Neuronal stem cell (in vitro differentiated cells): ENCODE data around the gene TF.

Experiments
- DNase-seq: peaks from one replicate; pipeline ENCODE4 v3.0.0-alpha.2; 2013; ENCODE audit warnings: low spot score
- H2AFZ ChIP-seq: one replicate; pipeline ENCODE4 v1.6.1; 2013; ENCODE audit warnings: mild to moderate bottlenecking, low read length, inconsistent platforms
- H2AK5ac ChIP-seq: 2 replicates; pipeline ENCODE4 v1.6.1; 2013; ENCODE audit warnings: low read depth, mild to moderate bottlenecking, inconsistent platforms, low read length, moderate library complexity, mixed read lengths
- H2BK120ac ChIP-seq: 2 replicates; pipeline ENCODE4 v1.6.1; 2013; ENCODE audit warnings: low read depth, mild to moderate bottlenecking, inconsistent platforms, low read length, moderate library complexity, mixed read lengths
- H2BK12ac ChIP-seq: one replicate; pipeline ENCODE4 v1.6.1; 2013; ENCODE audit warnings: low read length, inconsistent platforms
- H2BK15ac ChIP-seq: 2 replicates; pipeline ENCODE4 v1.6.1; 2013; ENCODE audit warnings: mild to moderate bottlenecking, low read length, inconsistent platforms, mixed read lengths
- H2BK5ac ChIP-seq: one replicate; pipeline ENCODE4 v1.6.1; 2013; ENCODE audit warnings: inconsistent platforms, mild to moderate bottlenecking, low read length, moderate library complexity
- H3K14ac ChIP-seq: one replicate; pipeline ENCODE4 v1.6.1; 2013; ENCODE audit warnings: low read length, inconsistent platforms
- H3K18ac ChIP-seq: 2 replicates; pipeline ENCODE4 v1.6.1; 2013; ENCODE audit warnings: low read length, inconsistent platforms
- H3K23ac ChIP-seq: 2 replicates; pipeline ENCODE4 v1.6.1; 2013; ENCODE audit warnings: low read depth, mild to moderate bottlenecking, mixed read lengths, low read length, inconsistent platforms; ENCODE audit not compliant: poor library complexity
- H3K27ac ChIP-seq: replicated peaks from 3 replicates; pipeline ENCODE4 v1.5.1; 2013; ENCODE audit warnings: low read length, inconsistent platforms
- H3K27me3 ChIP-seq, 3 experiments: 2 replicates each; pipeline ENCODE4 v1.6.1; 2013; ENCODE audit warnings: low read length in 3 of 3, mild to moderate bottlenecking in 2 of 3, inconsistent platforms in 1 of 3, low read depth in 1 of 3, mixed read lengths in 1 of 3, moderate library complexity in 1 of 3; ENCODE audit not compliant: control insufficient read depth in 3 of 3, insufficient read depth in 3 of 3
- H3K36me3 ChIP-seq, 2 donors: replicated peaks in 1 of 2; 2 replicates each; pipeline ENCODE4 v1.6.1; 2013; ENCODE audit warnings: low read length in 2 of 2; ENCODE audit not compliant: control insufficient read depth in 2 of 2, insufficient read depth in 2 of 2
- H3K4ac ChIP-seq: 2 replicates; pipeline ENCODE4 v1.6.1; 2013; ENCODE audit warnings: inconsistent platforms, mild to moderate bottlenecking, low read length, moderate library complexity
- H3K4me1 ChIP-seq, 2 donors: 1 replicate in 1 of 2; 2 replicates in 1 of 2; pipeline ENCODE4 v1.6.1; 2013; ENCODE audit warnings: low read length in 2 of 2, low read depth in 1 of 2; ENCODE audit not compliant: control insufficient read depth in 2 of 2, insufficient read depth in 1 of 2
- H3K4me2 ChIP-seq: one replicate; pipeline ENCODE4 v1.6.1; 2013; ENCODE audit warnings: mild to moderate bottlenecking, low read length, inconsistent platforms; ENCODE audit not compliant: insufficient read depth, poor library complexity, severe bottlenecking
- H3K4me3 ChIP-seq, 2 donors: 2 replicates each; pipeline ENCODE4 v1.5.1; 2013; ENCODE audit warnings: low read length in 2 of 2, mild to moderate bottlenecking in 2 of 2, inconsistent platforms in 1 of 2, moderate library complexity in 1 of 2
- H3K79me1 ChIP-seq: one replicate; pipeline ENCODE4 v1.6.1; 2013; ENCODE audit warnings: low read depth, mild to moderate bottlenecking, inconsistent platforms, low read length, moderate library complexity
- H3K9ac ChIP-seq: one replicate; pipeline ENCODE4 v1.6.1; 2013; ENCODE audit warnings: mild to moderate bottlenecking, low read depth, low read length, inconsistent platforms; ENCODE audit not compliant: poor library complexity
- H3K9me3 ChIP-seq, 2 donors: replicated peaks in 1 of 2; 2 replicates each; pipeline versions ENCODE3 to v1.6.1; 2013; ENCODE audit warnings: low read length in 2 of 2, mild to moderate bottlenecking in 2 of 2, inconsistent platforms in 1 of 2, low read depth in 1 of 2, mixed read lengths in 1 of 2, moderate library complexity in 1 of 2; ENCODE audit not compliant: control insufficient read depth in 2 of 2, insufficient read depth in 1 of 2
- H4K8ac ChIP-seq: one replicate; pipeline ENCODE4 v1.6.1; 2013; ENCODE audit warnings: low read depth, mild to moderate bottlenecking, inconsistent platforms, low read length, moderate library complexity
- H4K91ac ChIP-seq: one replicate; pipeline ENCODE4 v1.6.1; 2013; ENCODE audit warnings: low read length, low read depth, mild to moderate bottlenecking, inconsistent platforms; ENCODE audit not compliant: poor library complexity
- WGBS, 2 donors: extraction: QIAGEN DNeasy Blood & Tissue Kit; methylation state at CpG; one replicate each; pipeline ENCODE4 v1.1.7; 2013; ENCODE audit warnings: missing lambda C conversion rate in 2 of 2, mixed read lengths in 1 of 2; ENCODE audit not compliant: insufficient read length in 2 of 2, insufficient replicate concordance in 1 of 2; ENCODE audit errors: extremely low coverage in 2 of 2; 5-methylcytosine and 5-hydroxymethylcytosine counted together

Gene TF

GRCh38 chr3:133749427-133750258 is 3.5 kb downstream of the TF start:
- Histone ChIP-seq H3K4ac (no peak overlapping the region), H2BK12ac (no peak overlapping the region), H3K4me3 (no peak overlapping the region), H3K9me3 (no peaks in the 10 kb centered on the region), H3K27me3 (peaks cover 0 to 24% (median 0%) of the 10 kb centered on the region in 3 experiments), H2BK5ac (no peak overlapping the region), H3K27ac (no peak overlapping the region), H3K14ac (no peak overlapping the region), H2AFZ (no peak overlapping the region), H2AK5ac (no peak overlapping the region), H2BK15ac (no peak overlapping the region), H3K9ac (no peak overlapping the region), H3K4me2 (no peak overlapping the region), H3K23ac (no peak overlapping the region), H3K36me3 (no peaks in the 10 kb centered on the region), H2BK120ac (no peak overlapping the region), H4K91ac (no peak overlapping the region), H4K8ac (no peak overlapping the region), H3K18ac (no peak overlapping the region), H3K4me1 (no peaks in the 10 kb centered on the region), H3K79me1 (no peaks in the 10 kb centered on the region)
- WGBS, 2 donors, result no CpG with 5 or more reads among the region's 6 CpGs
- no peak for DNase-seq

DNA sequence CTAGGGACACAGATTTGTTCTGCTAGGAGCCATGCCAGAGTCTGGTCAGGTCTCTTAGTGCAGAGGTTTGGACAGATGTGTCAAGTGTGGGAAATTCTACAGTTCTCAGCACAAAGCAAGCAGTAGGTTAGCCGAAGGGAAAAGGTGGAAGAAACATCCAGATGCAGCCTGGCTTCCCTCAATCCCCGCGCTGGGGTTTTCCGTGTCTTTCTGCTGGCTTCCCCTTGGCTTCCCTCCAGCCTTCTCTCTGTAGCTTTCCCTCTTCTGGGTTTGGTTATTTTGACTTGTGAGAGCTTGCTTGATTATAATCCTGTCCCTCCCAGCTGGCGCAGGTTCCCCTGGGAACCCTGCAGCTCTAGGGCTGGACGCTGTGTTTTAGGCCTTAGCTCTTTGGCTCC is 4.1 kb downstream of the TF start:
- H2AFZ ChIP-seq, result no peak overlapping the region
- no peak overlapping the region for H3K18ac ChIP-seq
- no peak overlapping the region for H2AK5ac ChIP-seq

DNA sequence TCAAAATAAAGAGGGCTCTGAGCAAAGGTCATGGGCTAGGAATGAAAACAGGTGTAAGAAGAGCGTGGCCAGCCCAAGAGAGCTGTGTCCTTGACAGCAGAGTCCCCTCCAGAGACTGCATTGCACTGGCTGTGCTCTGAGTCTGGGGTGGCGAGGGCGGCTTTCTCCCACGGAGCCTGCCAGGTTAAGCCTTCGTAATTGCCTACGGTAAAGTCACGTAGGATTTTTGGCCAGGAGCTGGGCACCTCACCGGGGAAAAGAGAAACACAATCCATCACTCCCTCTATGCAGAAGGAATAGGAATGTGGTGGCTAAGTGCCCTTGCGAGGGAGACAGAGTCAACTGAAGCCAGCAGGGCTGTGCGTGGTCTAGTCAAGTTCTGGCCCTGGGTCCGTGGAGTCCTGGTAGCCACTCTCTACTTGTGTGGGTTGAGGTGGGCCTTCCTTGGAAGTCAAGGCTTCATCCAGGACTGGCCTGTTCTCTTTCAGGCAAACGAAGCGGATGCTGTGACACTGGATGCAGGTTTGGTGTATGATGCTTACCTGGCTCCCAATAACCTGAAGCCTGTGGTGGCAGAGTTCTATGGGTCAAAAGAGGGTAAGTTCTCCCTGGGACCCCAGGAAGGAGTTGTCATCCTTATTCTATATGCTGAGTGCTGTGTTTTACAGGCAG is 7.0 kb downstream of the TF start:
- peaks cover 0 to 39% (median 0%) of the 10 kb centered on the region in 3 experiments for H3K27me3 ChIP-seq
- no peak overlapping the region for H3K4me2 ChIP-seq
- no peak overlapping the region for H2AK5ac ChIP-seq
- no peaks in the 10 kb centered on the region for H3K9me3 ChIP-seq
- no peak overlapping the region for H3K23ac ChIP-seq
- H3K18ac ChIP-seq, result no peak overlapping the region
- H2BK15ac ChIP-seq, result no peak overlapping the region
- no CpG with 5 or more reads among the region's 13 CpGs for WGBS, 2 donors
- H2BK5ac ChIP-seq, result no peak overlapping the region
- no peaks in the 10 kb centered on the region for H3K36me3 ChIP-seq
- H3K9ac ChIP-seq, result no peak overlapping the region
- no peak overlapping the region for H2BK12ac ChIP-seq
- no peaks in the 10 kb centered on the region for H3K79me1 ChIP-seq
- H3K4me1 ChIP-seq, result no peaks in the 10 kb centered on the region
- H3K4ac ChIP-seq, result no peak overlapping the region
- no peak for DNase-seq
- no peak overlapping the region for H4K91ac ChIP-seq
- H3K14ac ChIP-seq, result no peak overlapping the region
- H2BK120ac ChIP-seq, result no peak overlapping the region
- H3K27ac ChIP-seq, result no peak overlapping the region
- H4K8ac ChIP-seq, result no peak overlapping the region
- H3K4me3 ChIP-seq, result no peak overlapping the region
- no peak overlapping the region for H2AFZ ChIP-seq

More for the DNA sequence above, 4.1 kb downstream of the TF start:
- H2BK12ac ChIP-seq, result no peak overlapping the region
- no peak for DNase-seq
- H3K36me3 ChIP-seq, result no peaks in the 10 kb centered on the region
- WGBS, 2 donors, result no CpG with 5 or more reads among the region's 6 CpGs
- H2BK120ac ChIP-seq, result no peak overlapping the region
- H3K4ac ChIP-seq, result no peak overlapping the region
- no peaks in the 10 kb centered on the region for H3K9me3 ChIP-seq
- no peak overlapping the region for H3K4me3 ChIP-seq
- H3K14ac ChIP-seq, result peak overlapping the region; percentile 47
- no peak overlapping the region for H3K23ac ChIP-seq
- H3K4me2 ChIP-seq, result no peak overlapping the region
- no peak overlapping the region for H4K8ac ChIP-seq
- H3K79me1 ChIP-seq, result no peaks in the 10 kb centered on the region
- no peak overlapping the region for H4K91ac ChIP-seq
- no peaks in the 10 kb centered on the region for H3K4me1 ChIP-seq
- H3K9ac ChIP-seq, result no peak overlapping the region
- H3K27me3 ChIP-seq, result peaks cover 0 to 29% (median 0%) of the 10 kb centered on the region in 3 experiments
- H2BK15ac ChIP-seq, result no peak overlapping the region
- H3K27ac ChIP-seq, result no peak overlapping the region
- no peak overlapping the region for H2BK5ac ChIP-seq

GRCh38 chr3:133753779-133754164 is 7.6 kb downstream of the TF start:
- H3K23ac ChIP-seq, result no peak overlapping the region
- H3K4me1 ChIP-seq, result no peaks in the 10 kb centered on the region
- no peak overlapping the region for H2BK5ac ChIP-seq
- no peak overlapping the region for H2BK12ac ChIP-seq
- no peak overlapping the region for H2BK15ac ChIP-seq
- no peak overlapping the region for H4K91ac ChIP-seq
- no peak overlapping the region for H2AK5ac ChIP-seq
- H2AFZ ChIP-seq, result no peak overlapping the region
- no CpG with 5 or more reads among the region's 1 CpG for WGBS, 2 donors
- H3K4me2 ChIP-seq, result no peak overlapping the region
- H3K27ac ChIP-seq, result no peak overlapping the region
- H3K36me3 ChIP-seq, result no peaks in the 10 kb centered on the region
- no peak for DNase-seq
- no peaks in the 10 kb centered on the region for H3K79me1 ChIP-seq
- no peaks in the 10 kb centered on the region for H3K9me3 ChIP-seq
- no peak overlapping the region for H3K18ac ChIP-seq
- H2BK120ac ChIP-seq, result no peak overlapping the region
- H3K9ac ChIP-seq, result no peak overlapping the region
- peaks cover 0 to 40% (median 0%) of the 10 kb centered on the region in 3 experiments for H3K27me3 ChIP-seq
- H4K8ac ChIP-seq, result no peak overlapping the region
- no peak overlapping the region for H3K4ac ChIP-seq
- H3K4me3 ChIP-seq, result no peak overlapping the region
- no peak overlapping the region for H3K14ac ChIP-seq
